HFFc6 (cell line): ENCODE measurements around the gene RAB9A. TPM values are rescaled to one million over a fixed set of nuclear protein-coding genes. Genes with fewer than 3 reads are reported as not detected.

Source experiments
- DNase-seq: peaks from one replicate; pipeline ENCODE4 v3.0.0-alpha.2; 2018
- H3K27ac Mint-ChIP-seq: 2 replicates; pipeline ENCODE4 v1.8.0; 2020; ENCODE audit warnings: mild to moderate bottlenecking, mixed read lengths
- H3K27me3 Mint-ChIP-seq: 2 replicates; pipeline ENCODE4 v1.8.0; 2021; ENCODE audit warnings: mild to moderate bottlenecking, moderate library complexity, mixed read lengths; ENCODE audit not compliant: insufficient read depth
- H3K36me3 Mint-ChIP-seq: 2 replicates; pipeline ENCODE4 v1.8.0; 2021; ENCODE audit warnings: low read depth, mixed read lengths
- H3K4me1 Mint-ChIP-seq: 2 replicates; pipeline ENCODE4 v1.8.0; 2020; ENCODE audit warnings: low read depth, mixed read lengths
- H3K4me3 Mint-ChIP-seq: 2 replicates; pipeline ENCODE4 v1.8.0; 2020; ENCODE audit warnings: mild to moderate bottlenecking, moderate library complexity, mixed read lengths
- H3K9me3 Mint-ChIP-seq: 2 replicates; pipeline ENCODE4 v1.8.0; 2020; ENCODE audit warnings: mild to moderate bottlenecking, mixed read lengths
- CTCF ChIP-seq: fragments of 200-600 bp; sonication (generic); IDR thresholded peaks from 2 replicates; pipeline ENCODE4 v1.5.0; 2021; ENCODE audit warnings: antibody characterized with exemption, mild to moderate bottlenecking
- total RNA-seq, 6 experiments: library from RNA; stranded (reverse); fragmentation: NEBNext Ultra II Directional; extraction: Animal tissue kit (Norgen Biotek cat#: 25700); gene quantifications; 2 replicates in 1 of 6; 3 replicates in 5 of 6; pipeline ENCODE4 v1.2.3, GENCODE V29; 2021

Gene RAB9A
- total RNA-seq, 6 experiments from 2014 or later: 13.5 to 18.3 (median 15.1) TPM

GRCh38 chrX:13756381-13756780, 67.5 kb downstream of the RAB9A start:
- Mint-ChIP-seq H3K27me3 (no peaks in the 10 kb centered on the region), H3K9me3 (no peaks in the 10 kb centered on the region), H3K36me3 (peaks cover 5% of the 10 kb centered on the region; the same call in 1 of the 2 replicates), H3K27ac (no peak overlapping the region), H3K4me3 (no peak overlapping the region), H3K4me1 (peaks cover 7% of the 10 kb centered on the region)
- no peak for DNase-seq
- TF ChIP-seq CTCF: no peak

- no peaks in the 10 kb centered on the region for H3K9me3 Mint-ChIP-seq
- H3K36me3 Mint-ChIP-seq: no peaks in the 10 kb centered on the region; the same call in 1 of the 2 replicates
- no peak for TF ChIP-seq CTCF
- H3K27ac Mint-ChIP-seq: no peak overlapping the region
- peaks cover 8% of the 10 kb centered on the region for H3K4me1 Mint-ChIP-seq
- DNase-seq: no peak
- H3K27me3 Mint-ChIP-seq: no peaks in the 10 kb centered on the region
- H3K4me3 Mint-ChIP-seq: no peak overlapping the region
Measured at GRCh38 chrX:13759152-13759718, 70.3 kb downstream of the RAB9A start.

Other genes starting within 250 kb of the RAB9A start
- gene EGFL6, start 119.5 kb upstream of the RAB9A start, total RNA-seq: not detected
- gene TCEANC, start 36.0 kb upstream of the RAB9A start, total RNA-seq: 1 to 10 TPM in 5 of 6 experiments, under 1 TPM in 1; 0.99 to 1.7 (median 1.1) TPM
- gene TRAPPC2, start 45.5 kb downstream of the RAB9A start, total RNA-seq: 10 to 100 TPM in 4 of 6 experiments, 1 to 10 TPM in 2; 9.2 to 13.8 (median 10.2) TPM
- gene OFD1, start 45.6 kb downstream of the RAB9A start, total RNA-seq: 10 to 100 TPM in 3 of 6 experiments, 1 to 10 TPM in 3; 9.1 to 11.0 (median 10.1) TPM
- gene GPM6B, start 128.0 kb downstream of the RAB9A start, total RNA-seq: not detected